NCI-H1105 (cell line): Measurements from ENCODE around the gene METTL3.
"Not testable (repeated sequence)": the region's sequence is repeated elsewhere in the genome, so short reads cannot be mapped to it uniquely, and the experiment has no call there.

Source experiments
- DNase-seq: peaks from one replicate; lab custom pipeline; 2025; lab: John Stamatoyannopoulos, UW

METTL3 gene

GRCh38 chr14:21510735-21511657, at the start of gene METTL3:
TSS of gene METTL3 (minus strand) at chr14:21511340. CDS start at chr14:21511223, 117 bp downstream.
- DNase-seq = peak; percentile 97

- no peak for DNase-seq
Measured at GRCh38 chr14:21558703-21559170, 47.6 kb upstream of the METTL3 start.

GRCh38 chr14:21557084-21557901, 46.2 kb upstream of the METTL3 start:
- DNase-seq = peak; percentile 77

- no peak for DNase-seq
Measured at GRCh38 chr14:21556378-21557083, 45.4 kb upstream of the METTL3 start.

GRCh38 chr14:21553266-21553665, 42.1 kb upstream of the METTL3 start:
- no peak for DNase-seq

- DNase-seq = not testable (repeated sequence)
Measured at GRCh38 chr14:21544588-21544987, 33.4 kb upstream of the METTL3 start.

- DNase-seq = no peak
Measured at GRCh38 chr14:21543963-21544362, 32.8 kb upstream of the METTL3 start.

- DNase-seq = no peak
Measured at GRCh38 chr14:21543521-21543960, 32.4 kb upstream of the METTL3 start.

- no peak for DNase-seq
Measured at GRCh38 chr14:21541413-21542074, 30.4 kb upstream of the METTL3 start.

GRCh38 chr14:21539189-21539940, 28.2 kb upstream of the METTL3 start:
- no peak for DNase-seq

GRCh38 chr14:21537090-21537424, 25.9 kb upstream of the METTL3 start:
- DNase-seq = no peak

GRCh38 chr14:21536418-21537089, 25.4 kb upstream of the METTL3 start:
- DNase-seq = no peak

GRCh38 chr14:21535545-21536417, 24.6 kb upstream of the METTL3 start:
- no peak for DNase-seq

GRCh38 chr14:21534576-21534975, 23.4 kb upstream of the METTL3 start:
- no peak for DNase-seq

- DNase-seq = no peak
Measured at GRCh38 chr14:21533294-21533693, 22.2 kb upstream of the METTL3 start.

- DNase-seq = no peak
Measured at GRCh38 chr14:21529515-21529914, 18.4 kb upstream of the METTL3 start.

- no peak for DNase-seq
Measured at GRCh38 chr14:21528381-21529348, 17.5 kb upstream of the METTL3 start.

- no peak for DNase-seq
Measured at GRCh38 chr14:21527318-21527679, 16.2 kb upstream of the METTL3 start.
